Keratinocyte (primary cell): ENCODE results near the gene ARL3. TPM values are rescaled to one million over a fixed set of nuclear protein-coding genes. Genes with fewer than 3 reads are reported as not detected.
"Not testable (repeated sequence)": the region's sequence is repeated elsewhere in the genome, so short reads cannot be mapped to it uniquely, and the experiment has no call there.

ENCODE experiments used
- DNase-seq: peaks from one replicate; pipeline ENCODE4 v3.0.0-alpha.2; 2011; ENCODE audit warnings: low read depth, missing footprints, low spot score
- FAIRE-seq: peaks from 2 replicates; lab custom pipeline; 2011; peaks lifted over from hg19 to GRCh38; lab: Jason Lieb, UNC
- H2AFZ ChIP-seq: 2 replicates; pipeline ENCODE4 v1.6.0; 2012; ENCODE audit warnings: low read length, control low read depth, inconsistent platforms; ENCODE audit not compliant: control insufficient read depth
- H3K27ac ChIP-seq: 2 replicates; pipeline ENCODE4 v1.5.1; 2011; ENCODE audit warnings: low read length; ENCODE audit not compliant: control insufficient read depth, insufficient read depth
- H3K27me3 ChIP-seq: 3 replicates; pipeline ENCODE4 v1.6.0; 2011; ENCODE audit warnings: low read length; ENCODE audit not compliant: control insufficient read depth, insufficient read depth; ENCODE audit errors: extremely low read depth
- H3K36me3 ChIP-seq, 2 experiments: 2 replicates in 1 of 2; 3 replicates in 1 of 2; pipeline ENCODE4 v1.5.1; 2011; ENCODE audit warnings: low read length in 2 of 2, mild to moderate bottlenecking in 1 of 2; ENCODE audit not compliant: control insufficient read depth in 2 of 2, insufficient read depth in 2 of 2; ENCODE audit errors: extremely low read depth in 1 of 2
- H3K4me1 ChIP-seq: 3 replicates; pipeline ENCODE4 v1.5.1; 2011; ENCODE audit warnings: low read length; ENCODE audit not compliant: control insufficient read depth, insufficient read depth; ENCODE audit errors: extremely low read depth
- H3K4me2 ChIP-seq: 3 replicates; pipeline ENCODE4 v1.6.0; 2011; ENCODE audit warnings: low read depth, low read length; ENCODE audit not compliant: control insufficient read depth, insufficient read depth; ENCODE audit errors: extremely low read depth
- H3K4me3 ChIP-seq, 3 experiments: fragments of 200-600 bp in 1 of 3; sonication (generic) in 1 of 3; 2 replicates in 2 of 3; 3 replicates in 1 of 3; pipeline ENCODE4 v1.5.1; 2011 to 2016; ENCODE audit warnings: low read length in 3 of 3, mild to moderate bottlenecking in 3 of 3, control low read depth in 2 of 3, inconsistent platforms in 1 of 3, low read depth in 1 of 3, mixed read lengths in 1 of 3, mixed run types in 1 of 3, moderate library complexity in 1 of 3; ENCODE audit not compliant: control insufficient read depth in 2 of 3, insufficient read depth in 2 of 3; ENCODE audit errors: extremely low read depth in 1 of 3
- H3K79me2 ChIP-seq: 2 replicates; pipeline ENCODE4 v1.6.0; 2012; ENCODE audit warnings: low read length; ENCODE audit not compliant: control insufficient read depth, insufficient read depth
- H3K9ac ChIP-seq: 3 replicates; pipeline ENCODE4 v1.6.0; 2011; ENCODE audit warnings: low read length; ENCODE audit not compliant: control insufficient read depth, insufficient read depth; ENCODE audit errors: extremely low read depth
- H3K9me1 ChIP-seq: 3 replicates; pipeline ENCODE4 v1.6.0; 2011; ENCODE audit warnings: low read length; ENCODE audit not compliant: control insufficient read depth, insufficient read depth; ENCODE audit errors: extremely low read depth
- H3K9me3 ChIP-seq: 2 replicates; pipeline ENCODE4 v1.5.1; 2012; ENCODE audit warnings: low read depth, low read length; ENCODE audit not compliant: control insufficient read depth
- H4K20me1 ChIP-seq: 3 replicates; pipeline ENCODE4 v1.6.0; 2011; ENCODE audit warnings: low read length; ENCODE audit not compliant: control insufficient read depth, insufficient read depth; ENCODE audit errors: extremely low read depth
- EZH2 ChIP-seq: IDR thresholded peaks from one replicate; pipeline ENCODE4 v1.6.1; 2012; ENCODE audit warnings: inconsistent platforms, mild to moderate bottlenecking, low read length, moderate library complexity
- dilution Hi-C: fragments of 300-500 bp; cut with MboI; formaldehyde crosslinking; loops from one replicate; pipeline ENCODE4 v1.7.0; 2020; ENCODE audit warnings: low sequenced_read_pairs; ENCODE audit not compliant: extremely low pct_ligation_motif_present
- polyA plus RNA-seq, 5 experiments: library from polyadenylated mRNA; depleted of rRNA in 3 of 5; stranded (reverse) in 3 of 5; stranded (forward) in 1 of 5; unstranded in 1 of 5; fragments of >200 nt; gene quantifications; 1 replicate in 1 of 5; 2 replicates in 3 of 5; 3 replicates in 1 of 5; pipeline versions ENCODE4 v1.2.1 to v1.2.3, GENCODE V29; 2011 to 2012; ENCODE audit warnings: missing spikeins in 2 of 5, low read depth in 1 of 5, low replicate concordance in 1 of 5
- TF ChIP-seq, protein P1 (sequence below), 3 experiments: IDR thresholded peaks in 1 of 3; conservative IDR thresholded peaks in 1 of 3; optimal IDR thresholded peaks in 1 of 3; 2 replicates in 2 of 3; 3 replicates in 1 of 3; pipeline versions ENCODE3 to v1.5.1; 2011; ENCODE audit warnings: low read length in 3 of 3, mild to moderate bottlenecking in 3 of 3, moderate library complexity in 2 of 3, control low read depth in 1 of 3, inconsistent platforms in 1 of 3; ENCODE audit not compliant: insufficient read depth in 2 of 3; ENCODE audit errors: extremely low read depth in 1 of 3

The ARL3 gene
- polyA plus RNA-seq, 1 donor (not counting 4 experiments of a cell fraction or from before 2014, with no cell fraction given): 10.7 TPM

DNA sequence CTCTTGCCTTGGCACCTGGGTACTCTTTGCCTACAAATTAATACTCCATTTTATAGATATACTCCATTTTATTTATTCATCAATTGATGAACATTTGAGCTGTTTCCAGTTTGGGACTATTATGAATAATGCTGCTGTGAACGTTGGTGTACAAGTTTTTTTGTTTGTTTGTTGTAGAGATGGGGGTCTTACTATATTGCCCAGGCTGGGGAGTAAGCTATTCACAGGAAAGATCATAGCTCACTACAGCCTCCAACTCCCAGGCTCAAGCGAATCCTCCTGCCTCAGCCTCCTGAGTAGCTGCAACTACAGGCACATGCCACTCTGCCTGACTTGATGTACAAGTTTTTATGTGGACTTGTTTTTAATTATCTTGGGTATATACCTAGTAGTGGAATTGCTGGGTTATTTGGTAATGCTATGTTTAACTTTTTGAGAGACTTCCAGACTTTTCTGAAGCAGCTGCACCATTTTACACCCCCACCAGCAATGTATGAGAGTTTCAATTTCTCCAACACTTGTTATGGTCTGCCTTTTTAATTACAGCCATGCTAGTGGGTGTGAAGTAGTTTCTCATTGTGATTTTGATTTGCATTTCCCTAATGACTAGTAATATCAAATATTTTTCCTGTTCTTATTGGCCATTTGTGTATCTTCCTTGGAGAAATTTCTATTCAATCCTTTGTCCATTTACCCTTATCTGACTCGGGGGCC lies 45.5 kb upstream of the ARL3 start:
- H3K4me1 ChIP-seq: peaks cover 8% of the 10 kb centered on the region
- no peak for FAIRE-seq
- no peak for DNase-seq
- H3K27ac ChIP-seq: no peak overlapping the region
- no peaks in the 10 kb centered on the region for H3K27me3 ChIP-seq
- dilution Hi-C loops: no loop called here
- H3K36me3 ChIP-seq: peaks cover 0 to 4% of the 10 kb centered on the region in 2 experiments
- H3K9me3 ChIP-seq: no peaks in the 10 kb centered on the region
- peaks cover 19% of the 10 kb centered on the region for H3K79me2 ChIP-seq
- TF ChIP-seq, protein P1, sequence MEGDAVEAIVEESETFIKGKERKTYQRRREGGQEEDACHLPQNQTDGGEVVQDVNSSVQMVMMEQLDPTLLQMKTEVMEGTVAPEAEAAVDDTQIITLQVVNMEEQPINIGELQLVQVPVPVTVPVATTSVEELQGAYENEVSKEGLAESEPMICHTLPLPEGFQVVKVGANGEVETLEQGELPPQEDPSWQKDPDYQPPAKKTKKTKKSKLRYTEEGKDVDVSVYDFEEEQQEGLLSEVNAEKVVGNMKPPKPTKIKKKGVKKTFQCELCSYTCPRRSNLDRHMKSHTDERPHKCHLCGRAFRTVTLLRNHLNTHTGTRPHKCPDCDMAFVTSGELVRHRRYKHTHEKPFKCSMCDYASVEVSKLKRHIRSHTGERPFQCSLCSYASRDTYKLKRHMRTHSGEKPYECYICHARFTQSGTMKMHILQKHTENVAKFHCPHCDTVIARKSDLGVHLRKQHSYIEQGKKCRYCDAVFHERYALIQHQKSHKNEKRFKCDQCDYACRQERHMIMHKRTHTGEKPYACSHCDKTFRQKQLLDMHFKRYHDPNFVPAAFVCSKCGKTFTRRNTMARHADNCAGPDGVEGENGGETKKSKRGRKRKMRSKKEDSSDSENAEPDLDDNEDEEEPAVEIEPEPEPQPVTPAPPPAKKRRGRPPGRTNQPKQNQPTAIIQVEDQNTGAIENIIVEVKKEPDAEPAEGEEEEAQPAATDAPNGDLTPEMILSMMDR (optimal IDR thresholded peaks at IDR 0.05 in 1 of 3, IDR thresholded peaks at IDR 0.05 in 1 of 3, conservative IDR thresholded peaks at IDR 0.05 in 1 of 3; ENCODE audit: extremely low read depth in 1 of 3, insufficient read depth in 2 of 3, low read length in 3 of 3): no peak
- TF ChIP-seq EZH2: no peak
- no peak overlapping the region for H3K4me2 ChIP-seq
- no peak overlapping the region for H3K4me3 ChIP-seq
- H4K20me1 ChIP-seq: no peaks in the 10 kb centered on the region
- no peak overlapping the region for H2AFZ ChIP-seq
- peaks cover 2% of the 10 kb centered on the region for H3K9me1 ChIP-seq
- H3K9ac ChIP-seq: no peak overlapping the region

DNA sequence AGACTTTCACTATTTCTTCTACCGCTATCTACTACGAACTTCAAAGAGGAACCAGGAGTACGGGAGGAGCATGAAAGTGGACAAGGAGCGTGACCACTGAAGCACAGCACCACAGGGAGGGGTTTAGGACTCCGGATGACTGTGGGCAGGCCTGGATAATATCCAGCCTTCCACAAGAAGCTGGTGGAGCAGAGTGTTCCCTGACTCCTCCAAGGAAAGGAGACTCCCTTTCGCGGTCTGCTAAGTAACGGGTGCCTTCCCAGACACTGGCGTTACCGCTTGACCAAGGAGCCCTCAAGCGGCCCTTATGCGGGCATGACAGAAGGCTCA lies 44.7 kb upstream of the ARL3 start:
- dilution Hi-C loops, H3K9me3 ChIP-seq, H2AFZ ChIP-seq, H3K27me3 ChIP-seq, H3K9me1 ChIP-seq, H3K4me2 ChIP-seq, H3K27ac ChIP-seq, H3K4me1 ChIP-seq, H4K20me1 ChIP-seq, H3K36me3 ChIP-seq, H3K4me3 ChIP-seq, FAIRE-seq, DNase-seq, H3K9ac ChIP-seq: not testable (repeated sequence)
- H3K79me2 ChIP-seq: peaks cover 24% of the 10 kb centered on the region
